AG10803 (cell line): ENCODE data around the gene SPATA3.

Experiments
- DNase-seq: peaks from one replicate; pipeline ENCODE4 v3.0.0; 2010; ENCODE audit warnings: low read depth
- H3K4me3 ChIP-seq: 2 replicates; pipeline ENCODE4 v1.5.1; 2011; ENCODE audit warnings: mild to moderate bottlenecking, low read length, control low read depth
- CTCF ChIP-seq: conservative IDR thresholded peaks from 2 replicates; pipeline ENCODE4 v1.5.1; 2011; ENCODE audit warnings: mild to moderate bottlenecking, low read length, control low read depth, inconsistent platforms

Gene SPATA3

GRCh38 chr2:231050018-231050901 is 54.3 kb downstream of the SPATA3 start:
- H3K4me3 ChIP-seq, result no peak overlapping the region
- no peak for TF ChIP-seq CTCF
- peak; percentile 17 for DNase-seq

GRCh38 chr2:231051116-231051515 is 55.2 kb downstream of the SPATA3 start:
- H3K4me3 ChIP-seq, result no peak overlapping the region
- TF ChIP-seq CTCF, result no peak
- no peak for DNase-seq

- peak; percentile 75 for DNase-seq
- peak; percentile 76 for TF ChIP-seq CTCF
- peak overlapping the region; percentile 69 for H3K4me3 ChIP-seq
These were observed 56.9 kb downstream of the SPATA3 start for GRCh38 chr2:231052494-231053451.

GRCh38 chr2:231053846-231054245 is 57.9 kb downstream of the SPATA3 start:
- no peak for TF ChIP-seq CTCF
- no peak overlapping the region for H3K4me3 ChIP-seq
- DNase-seq, result no peak

- DNase-seq, result peak; percentile 93
- peak within 1 kb of the TSS; percentile 96 for H3K4me3 ChIP-seq
- peak; percentile 99 for TF ChIP-seq CTCF
These were observed 60.8 kb downstream of the SPATA3 start, which contains the start of gene PSMD1 for GRCh38 chr2:231056453-231057416. PSMD1 (plus strand) TSS chr2:231056867; CDS start chr2:231057026, 159 bp downstream.

- peak overlapping the region; percentile 96 for H3K4me3 ChIP-seq
- TF ChIP-seq CTCF, result no peak
- DNase-seq, result peak; percentile 13
These were observed 61.7 kb downstream of the SPATA3 start for GRCh38 chr2:231057590-231057989.
